ENCODE data around the gene PRMT1.

Gene PRMT1

DNA sequence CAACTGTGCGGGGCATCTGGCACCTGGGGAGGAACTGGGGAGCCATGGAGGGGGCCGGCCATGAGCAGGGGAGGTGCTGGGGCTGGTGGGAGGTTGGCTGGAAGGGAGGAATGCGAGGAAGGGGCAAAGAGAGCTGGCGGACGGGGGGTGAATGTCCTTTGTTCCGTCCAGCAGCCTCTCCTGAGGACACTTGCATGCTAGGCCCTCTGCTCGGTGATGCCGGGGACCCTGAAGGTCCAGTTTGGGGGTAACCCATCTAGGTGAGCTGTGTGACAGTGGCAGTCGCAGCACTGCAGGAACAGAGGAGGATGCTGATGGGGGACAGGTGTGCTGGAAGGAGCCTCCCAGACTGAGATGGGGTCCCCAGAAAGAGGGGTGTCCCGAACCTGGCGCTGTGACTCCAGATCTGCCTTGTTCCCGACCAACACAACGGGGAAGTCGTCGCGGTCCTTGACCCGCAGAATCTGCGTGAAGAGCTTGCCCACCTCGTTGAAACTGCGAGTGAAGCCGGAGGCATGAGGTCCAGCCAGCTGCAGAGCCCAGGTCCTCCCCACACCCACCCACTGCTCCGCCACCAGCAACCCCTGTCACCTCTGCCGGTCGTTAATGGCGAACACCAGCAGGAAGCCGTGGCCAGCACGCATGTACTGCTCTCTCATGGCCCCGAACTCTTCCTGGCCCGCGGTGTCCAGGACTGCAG, 40.7 kb upstream of the PRMT1 start:
- no peak overlapping the region for H3K27ac ChIP-seq

DNA sequence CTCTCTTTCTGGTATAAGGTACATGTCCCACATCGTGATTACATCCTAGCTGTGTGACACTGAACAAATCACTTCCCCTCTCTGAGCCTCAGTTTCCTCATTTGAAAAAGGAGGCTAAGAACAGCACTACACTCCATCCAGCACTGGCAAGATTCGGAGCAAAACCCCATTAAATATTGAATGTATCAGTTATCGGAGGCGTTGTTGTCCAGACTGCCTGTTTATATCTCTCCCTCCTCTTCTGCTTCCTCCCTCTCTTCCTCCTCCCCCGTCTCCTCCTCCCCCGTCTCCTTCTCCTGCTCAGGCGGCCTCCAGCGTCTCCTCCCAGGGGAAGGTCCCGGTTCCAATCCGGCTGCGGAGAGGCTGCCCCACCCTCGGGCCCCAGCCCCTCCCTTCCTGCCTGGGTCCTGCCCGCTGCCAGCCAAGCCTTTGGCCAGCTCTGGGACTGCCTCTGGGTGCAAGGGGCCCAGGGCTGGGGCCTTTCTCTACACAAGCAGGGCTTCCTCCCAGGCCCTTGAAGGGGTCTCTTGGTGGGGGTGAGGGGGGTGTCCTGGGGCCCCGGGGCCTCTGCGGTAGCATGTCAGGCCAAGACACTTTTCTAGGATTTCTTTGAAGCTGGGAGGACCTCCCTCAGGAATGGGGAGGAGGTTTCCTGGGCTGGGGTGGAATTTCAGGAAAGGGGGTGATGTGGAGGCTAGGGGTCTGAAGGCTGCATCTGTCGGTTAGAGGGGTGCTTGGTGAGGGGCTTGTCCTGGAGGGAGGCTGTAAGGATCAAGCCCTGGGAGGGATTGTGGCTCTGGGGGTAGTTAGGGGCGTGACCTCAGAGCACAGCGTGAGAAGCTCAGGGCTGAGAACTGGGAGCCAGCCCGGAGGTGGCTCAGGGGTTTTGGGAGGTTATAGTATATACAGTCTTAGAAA, 39.0 kb upstream of the PRMT1 start:
- H3K27ac ChIP-seq: peak overlapping the region; percentile 51
- TF ChIP-seq ZFX (IDR thresholded peaks at IDR 0.05): no peak
- TF ChIP-seq, protein P1, sequence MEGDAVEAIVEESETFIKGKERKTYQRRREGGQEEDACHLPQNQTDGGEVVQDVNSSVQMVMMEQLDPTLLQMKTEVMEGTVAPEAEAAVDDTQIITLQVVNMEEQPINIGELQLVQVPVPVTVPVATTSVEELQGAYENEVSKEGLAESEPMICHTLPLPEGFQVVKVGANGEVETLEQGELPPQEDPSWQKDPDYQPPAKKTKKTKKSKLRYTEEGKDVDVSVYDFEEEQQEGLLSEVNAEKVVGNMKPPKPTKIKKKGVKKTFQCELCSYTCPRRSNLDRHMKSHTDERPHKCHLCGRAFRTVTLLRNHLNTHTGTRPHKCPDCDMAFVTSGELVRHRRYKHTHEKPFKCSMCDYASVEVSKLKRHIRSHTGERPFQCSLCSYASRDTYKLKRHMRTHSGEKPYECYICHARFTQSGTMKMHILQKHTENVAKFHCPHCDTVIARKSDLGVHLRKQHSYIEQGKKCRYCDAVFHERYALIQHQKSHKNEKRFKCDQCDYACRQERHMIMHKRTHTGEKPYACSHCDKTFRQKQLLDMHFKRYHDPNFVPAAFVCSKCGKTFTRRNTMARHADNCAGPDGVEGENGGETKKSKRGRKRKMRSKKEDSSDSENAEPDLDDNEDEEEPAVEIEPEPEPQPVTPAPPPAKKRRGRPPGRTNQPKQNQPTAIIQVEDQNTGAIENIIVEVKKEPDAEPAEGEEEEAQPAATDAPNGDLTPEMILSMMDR (conservative IDR thresholded peaks at IDR 0.05): no peak

More for the DNA sequence above, 40.7 kb upstream of the PRMT1 start:
- TF ChIP-seq ZFX (IDR thresholded peaks at IDR 0.05): no peak
- TF ChIP-seq, protein P1 (conservative IDR thresholded peaks at IDR 0.05): no peak

DNA sequence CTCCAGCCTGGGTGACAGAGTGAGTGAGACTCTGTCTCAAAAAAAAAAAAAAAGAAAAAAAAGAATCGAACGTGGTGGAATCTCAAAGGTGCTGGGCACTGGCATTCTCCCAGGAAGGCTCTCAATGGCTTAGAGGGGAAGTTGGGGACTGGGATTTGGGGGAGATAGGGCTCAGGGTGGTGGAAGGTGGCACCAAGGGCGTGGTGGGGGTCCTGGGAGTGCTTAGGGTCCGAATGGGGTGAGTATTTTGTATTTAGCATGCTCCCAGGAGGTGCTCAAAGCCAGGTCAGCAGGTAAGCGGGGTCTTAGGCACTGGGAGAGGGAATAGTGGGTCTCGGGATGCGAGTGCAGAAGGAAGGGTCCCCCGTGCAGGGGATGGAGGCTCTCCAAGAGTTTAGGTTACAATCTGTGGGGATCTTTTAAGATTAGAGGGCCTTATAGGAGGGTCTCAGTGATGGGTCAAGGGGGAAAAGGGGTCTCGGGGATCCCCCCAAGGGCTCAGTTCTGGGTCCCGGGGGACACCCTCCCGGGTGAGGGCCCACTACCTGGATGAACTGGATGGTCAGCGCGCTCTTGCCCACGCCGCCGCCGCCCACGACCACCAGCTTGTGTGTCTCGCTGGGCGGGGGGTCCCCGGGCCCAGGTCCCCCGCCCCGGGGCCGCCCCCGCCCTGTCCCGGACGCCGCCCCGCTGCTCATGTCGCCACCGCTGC, 37.5 kb upstream of the PRMT1 start:
- no peak for TF ChIP-seq ZFX (IDR thresholded peaks at IDR 0.05)
- TF ChIP-seq, protein P1 (conservative IDR thresholded peaks at IDR 0.05): no peak
- peak overlapping the region; percentile 91 for H3K27ac ChIP-seq

DNA sequence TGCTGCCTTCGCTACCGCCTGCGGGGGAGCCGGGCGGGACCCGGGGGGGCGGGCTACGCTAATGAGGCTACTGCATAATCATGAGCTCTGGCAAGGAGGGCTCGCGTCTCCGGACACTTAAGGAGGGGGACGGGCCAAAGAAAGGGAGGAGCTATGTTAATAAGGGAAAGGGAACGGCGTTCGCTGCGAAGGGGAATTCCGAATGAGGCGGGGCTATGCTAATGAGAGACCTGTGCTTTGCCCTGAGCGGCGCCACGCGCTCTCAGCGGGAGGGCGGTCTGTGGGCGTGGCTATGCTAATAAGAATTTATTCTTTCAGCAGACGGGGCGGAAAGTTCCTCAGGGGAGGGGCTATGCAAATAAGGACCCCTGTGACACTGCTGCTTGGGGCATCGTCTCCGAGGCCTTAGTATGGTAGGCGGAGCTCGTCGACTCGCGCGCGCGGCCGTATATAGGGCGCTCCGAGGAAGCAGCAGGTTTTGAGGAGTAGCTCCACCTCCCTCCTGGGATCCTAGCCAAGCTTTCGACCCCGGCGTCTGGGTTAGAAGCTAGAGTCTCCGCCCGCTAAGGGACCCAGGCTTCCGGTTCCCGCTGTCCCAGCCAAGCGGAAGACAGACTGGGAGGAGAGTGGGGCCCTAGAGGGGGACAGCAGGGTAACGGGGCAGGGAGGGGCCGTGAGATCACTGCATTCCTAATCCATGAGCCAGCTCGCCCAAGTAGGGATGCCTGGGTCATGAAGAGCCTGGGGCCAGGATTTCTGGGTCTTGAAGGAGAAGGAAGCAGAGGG, 36.8 kb upstream of the PRMT1 start, which contains the start of gene RRAS:
Gene RRAS (minus strand): TSS at position 31 of the 786 bp plus-strand sequence. CDS start 45 bp downstream, outside the sequence.
- TF ChIP-seq ZFX (IDR thresholded peaks at IDR 0.05): no peak
- TF ChIP-seq, protein P1 (conservative IDR thresholded peaks at IDR 0.05): no peak
- H3K27ac ChIP-seq: peak within 1 kb of the TSS; percentile 91

DNA sequence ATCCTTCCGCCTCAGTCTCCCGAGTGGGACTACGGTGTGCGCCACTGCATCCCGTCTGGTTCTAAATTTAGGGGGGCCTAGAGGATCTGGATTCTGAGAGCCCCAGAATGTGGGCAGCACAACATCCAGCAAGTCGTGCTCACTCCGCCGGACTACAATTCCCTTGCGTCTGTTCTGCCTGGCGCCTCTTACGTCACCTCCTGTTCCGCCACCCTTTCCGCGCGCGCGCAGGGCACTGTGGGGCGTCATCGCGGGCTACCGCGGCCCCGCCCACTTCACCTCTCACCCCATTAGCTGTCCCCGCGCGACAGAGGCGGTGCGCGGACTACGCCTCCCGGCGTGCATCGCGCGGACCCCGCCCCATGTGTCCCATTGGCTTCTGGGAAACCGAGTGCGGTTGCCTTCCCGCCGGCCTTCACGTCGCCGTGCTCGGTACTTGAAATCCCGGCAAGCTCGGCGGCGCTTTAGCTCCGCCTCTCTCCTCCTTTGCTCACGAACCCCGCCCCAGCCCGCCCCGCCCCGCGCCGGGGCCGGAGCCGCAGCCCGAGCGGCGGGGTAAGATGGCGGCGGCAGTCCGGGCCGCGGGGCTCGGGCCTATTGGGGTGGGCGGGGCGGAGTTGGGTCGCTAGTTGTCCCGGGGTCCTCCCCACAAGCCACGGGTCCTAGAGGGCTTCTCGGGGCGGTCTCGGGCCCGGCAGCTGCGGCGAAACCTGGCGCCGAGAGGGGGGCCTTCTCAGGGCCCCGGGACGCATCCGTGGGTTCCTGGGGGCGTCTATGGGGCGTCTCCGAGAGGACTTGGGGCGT, 35.2 kb upstream of the PRMT1 start, which contains the start of gene SCAF1:
Gene SCAF1 (plus strand): TSS at position 522 of the 804 bp plus-strand sequence. CDS start 2,818 bp downstream, outside the sequence.
- peak within 1 kb of the TSS; percentile 91 for H3K27ac ChIP-seq
- TF ChIP-seq ZFX (IDR thresholded peaks at IDR 0.05): no peak; the same call in 1 of the 2 replicates
- TF ChIP-seq, protein P1 (conservative IDR thresholded peaks at IDR 0.05): no peak

DNA sequence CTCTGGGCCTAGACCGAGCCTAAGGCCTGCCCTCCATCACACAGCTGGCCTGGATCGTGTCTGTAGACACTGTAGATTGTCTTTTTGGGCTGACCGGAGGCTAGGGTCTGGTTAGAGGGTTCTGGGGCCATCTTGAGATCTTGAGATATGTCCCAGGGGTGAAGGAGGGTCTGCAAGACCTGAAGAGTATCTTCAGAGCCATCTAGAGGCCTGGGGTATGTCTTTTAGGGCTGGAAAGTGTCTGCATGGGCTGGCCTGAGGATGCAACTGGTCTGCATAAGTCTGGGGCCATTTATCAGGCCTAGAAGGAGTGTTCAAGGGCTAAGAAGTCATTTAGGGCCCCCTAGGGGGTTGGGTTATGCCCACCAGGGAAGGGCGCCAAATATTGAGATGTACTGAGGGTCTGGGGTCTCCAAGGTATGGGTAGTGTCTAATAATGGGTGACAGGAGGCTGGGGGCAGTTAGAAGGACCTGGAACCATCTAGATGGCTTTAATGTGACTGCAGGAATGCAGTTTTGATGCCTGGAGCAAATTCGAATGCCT, 34.5 kb upstream of the PRMT1 start:
- peak; percentile 34; the same call in 1 of the 2 replicates for TF ChIP-seq ZFX (IDR thresholded peaks at IDR 0.05)
- TF ChIP-seq, protein P1 (conservative IDR thresholded peaks at IDR 0.05): no peak
- peak overlapping the region; percentile 91 for H3K27ac ChIP-seq
